GM12878 (cell line): Measurements from ENCODE around the gene WNK2. TPM values are rescaled to one million over a fixed set of nuclear protein-coding genes. Genes with fewer than 3 reads are reported as not detected.
"Not testable (repeated sequence)": the region's sequence is repeated elsewhere in the genome, so short reads cannot be mapped to it uniquely, and the experiment has no call there.

ENCODE experiments used
- ATAC-seq: fragments of 200-7000 bp; cut with Tn5 transposase; 3 replicates; pipeline ENCODE4 v1.9.1; 2020; ENCODE audit warnings: mild to moderate bottlenecking, moderate library complexity
- BruUV-seq: library from RNA; stranded (reverse); fragments of 400-500 nt; replicated peaks from 2 replicates; lab custom pipeline; 2021; lab: Mats Ljungman, UMichigan
- CTCF ChIA-PET: fragments of 300-600 bp; sonication (Branson Sonifier 250); formaldehyde crosslinking; extraction: SDS; loops from one replicate; lab custom pipeline; 2021; ENCODE audit warnings: inconsistent platforms; lab: Yijun Ruan, JAX
- POLR2A ChIA-PET: fragments of 350-600 bp; formaldehyde crosslinking; extraction: SDS; loops from one replicate; lab custom pipeline; 2021; ENCODE audit warnings: inconsistent platforms; lab: Charles Lee
- RAD21 ChIA-PET: fragments of 300-600 bp; sonication (Branson Sonifier 250); formaldehyde crosslinking; loops from one replicate; lab custom pipeline; 2023; ENCODE audit warnings: antibody characterized with exemption; ENCODE audit not compliant: unreplicated experiment; lab: Charles Lee
- SMC1A ChIA-PET: fragments of 300-600 bp; sonication (Branson Sonifier 250); formaldehyde crosslinking; loops from one replicate; lab custom pipeline; 2023; ENCODE audit not compliant: unreplicated experiment, uncharacterized antibody; lab: Charles Lee
- DNase-seq: peaks from one replicate; pipeline ENCODE4 v3.0.0-alpha.2; 2011; ENCODE audit warnings: low read depth, low spot score
- FAIRE-seq: peaks from 3 replicates; lab custom pipeline; 2011; peaks lifted over from hg19 to GRCh38; lab: Jason Lieb, UNC
- H2AFZ ChIP-seq: 2 replicates; pipeline ENCODE4 v1.6.0; 2011; ENCODE audit warnings: low read depth, low read length, control low read depth; ENCODE audit not compliant: control insufficient read depth
- H3K27ac ChIP-seq: 2 replicates; pipeline ENCODE4 v1.5.1; 2011; ENCODE audit warnings: control low read depth; ENCODE audit not compliant: control insufficient read depth, insufficient read depth
- H3K27me3 ChIP-seq, 2 experiments: replicated peaks in 1 of 2; 2 replicates each; pipeline versions ENCODE4 v1.6.0 to v1.6.1; 2011; ENCODE audit warnings: low read length in 1 of 2; ENCODE audit not compliant: control insufficient read depth in 2 of 2, insufficient read depth in 2 of 2
- H3K36me3 ChIP-seq, 2 experiments: 2 replicates each; pipeline ENCODE4 v1.5.1; 2011; ENCODE audit warnings: low read length in 1 of 2; ENCODE audit not compliant: control insufficient read depth in 2 of 2, insufficient read depth in 2 of 2
- H3K4me1 ChIP-seq: 2 replicates; pipeline ENCODE4 v1.6.1; 2011; ENCODE audit warnings: mild to moderate bottlenecking, low read length, moderate library complexity, mixed read lengths; ENCODE audit not compliant: control insufficient read depth, insufficient read depth
- H3K4me2 ChIP-seq: 2 replicates; pipeline ENCODE4 v1.6.0; 2011; ENCODE audit warnings: control low read depth; ENCODE audit not compliant: control insufficient read depth, insufficient read depth
- H3K4me3 ChIP-seq: fragments of 200-600 bp; sonication (generic); 2 replicates; pipeline ENCODE4 v1.5.1; 2016
- H3K79me2 ChIP-seq: 2 replicates; pipeline ENCODE4 v1.6.0; 2011; ENCODE audit warnings: low read length; ENCODE audit not compliant: control insufficient read depth, insufficient read depth
- H3K9ac ChIP-seq: 2 replicates; pipeline ENCODE4 v1.8.0; 2011; ENCODE audit warnings: low read length, control low read depth, mixed read lengths; ENCODE audit not compliant: control insufficient read depth, insufficient read depth
- H3K9me3 ChIP-seq: replicated peaks from 3 replicates; pipeline ENCODE4 v1.5.1; 2011; ENCODE audit warnings: mild to moderate bottlenecking, low read length; ENCODE audit not compliant: control insufficient read depth, insufficient read depth
- H4K20me1 ChIP-seq: 2 replicates; pipeline ENCODE4 v1.6.0; 2011; ENCODE audit not compliant: control insufficient read depth, insufficient read depth
- BACH1 ChIP-seq: fragments of 450-650 bp; IDR thresholded peaks from 2 replicates; pipeline ENCODE4 v1.6.1; 2017; ENCODE audit warnings: mild to moderate bottlenecking, borderline replicate concordance
- IKZF1 ChIP-seq: fragments of 450-650 bp; conservative IDR thresholded peaks from 2 replicates; pipeline ENCODE4 v1.6.1; 2017; ENCODE audit warnings: antibody characterized with exemption, mild to moderate bottlenecking
- IKZF2 ChIP-seq, 2 experiments: fragments of 450-650 bp; IDR thresholded peaks; 2 replicates each; pipeline ENCODE4 v1.6.1; 2017; ENCODE audit warnings: mild to moderate bottlenecking in 2 of 2, moderate library complexity in 2 of 2
- NR2F1 ChIP-seq: fragments of 450-650 bp; conservative IDR thresholded peaks from 2 replicates; pipeline ENCODE4 v1.6.1; 2017; ENCODE audit warnings: mild to moderate bottlenecking
- PAX5 ChIP-seq: IDR thresholded peaks from 2 replicates; pipeline ENCODE4 v1.6.1; 2011; ENCODE audit warnings: low read depth, low read length, borderline replicate concordance
- RFX5 ChIP-seq: IDR thresholded peaks from 2 replicates; pipeline ENCODE4 v1.6.1; 2011; ENCODE audit warnings: low read depth, low read length, improper control_type of control experiment
- WRNIP1 ChIP-seq: IDR thresholded peaks from 2 replicates; pipeline ENCODE4 v1.6.1; 2011; ENCODE audit warnings: low read depth, low read length, improper control_type of control experiment, borderline replicate concordance
- WGBS: methylation state at CpG from one replicate; pipeline ENCODE4 v1.1.6; 2016; ENCODE audit warnings: low lambda C conversion rate; ENCODE audit not compliant: insufficient replicate concordance, insufficient coverage; ENCODE audit errors: missing lambda C conversion rate; 5-methylcytosine and 5-hydroxymethylcytosine counted together
- in situ Hi-C: fragments of 300-500 bp; cut with MboI; formaldehyde crosslinking; loops from 9 replicates; pipeline ENCODE4 v1.14.3; 2018; ENCODE audit warnings: mixed read lengths
- intact Hi-C: fragments of 100-400 bp; cut with micrococcal nuclease; formaldehyde crosslinking; loops from one replicate; pipeline ENCODE4 v1.14.2; 2022; ENCODE audit not compliant: unreplicated experiment
- polyA plus RNA-seq, 11 experiments: library from polyadenylated mRNA; depleted of rRNA in 4 of 11; unstranded in 6 of 11; stranded (reverse) in 5 of 11; fragments of >200 nt; fragmentation: Nextera tagmentation in 4 of 11; fragmentation: Illumina TruSeq in 1 of 11; extraction: Ambion mirVana in 4 of 11; extraction: Trizol in 1 of 11; gene quantifications; 1 replicate in 1 of 11; 2 replicates in 10 of 11; pipeline versions ENCODE4 v1.2.1 to v1.2.3, GENCODE V29; 2011 to 2016; ENCODE audit warnings: inconsistent platforms in 2 of 11, missing spikeins in 2 of 11, low read depth in 1 of 11
- total RNA-seq, 4 experiments: library from RNA; depleted of rRNA in 3 of 4; stranded (reverse); fragments of >200 nt in 3 of 4; fragmentation: Illumina TruSeq in 1 of 4; extraction: Trizol in 1 of 4; gene quantifications; 2 replicates each; pipeline versions ENCODE4 v1.2.1 to v1.2.3, GENCODE V29; 2013 to 2021
- TF ChIP-seq, protein P1 (sequence below): IDR thresholded peaks from 2 replicates; pipeline ENCODE4 v1.6.1; 2012; ENCODE audit warnings: low read length, inconsistent platforms
- TF ChIP-seq, protein P2 (sequence below): fragments of 150-350 bp; IDR thresholded peaks from 2 replicates; pipeline ENCODE4 v1.6.1; 2014; ENCODE audit warnings: mild to moderate bottlenecking, low read depth, low read length

WNK2 gene
- total and polyA plus RNA-seq, 10 of the 15 experiments (the other 5 are each of a cell fraction or from before 2014, with no cell fraction given) = 0.15 TPM; not detected in 9

DNA sequence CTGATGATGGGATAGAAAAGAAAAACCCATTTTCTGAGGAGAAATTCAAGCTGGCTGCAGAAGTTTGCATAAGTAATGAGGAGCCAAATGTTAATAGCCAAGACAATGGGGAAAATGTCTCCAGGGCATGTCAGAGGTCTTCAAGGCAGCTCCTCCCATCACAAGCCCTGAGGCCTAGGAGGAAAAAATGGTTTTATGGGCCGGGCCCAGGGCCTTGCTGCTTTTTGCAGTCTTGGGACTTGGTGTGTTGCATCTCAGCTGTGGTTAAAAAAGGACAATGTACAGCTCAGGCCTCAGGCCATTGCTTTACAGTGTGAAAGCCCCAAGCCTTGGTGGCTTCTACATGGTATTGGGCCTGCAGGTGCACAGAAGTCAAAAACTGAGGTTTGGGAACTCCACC, 154.3 kb downstream of the WNK2 start:
- in situ Hi-C loops, POLR2A ChIA-PET, RAD21 ChIA-PET: not testable (repeated sequence)

DNA sequence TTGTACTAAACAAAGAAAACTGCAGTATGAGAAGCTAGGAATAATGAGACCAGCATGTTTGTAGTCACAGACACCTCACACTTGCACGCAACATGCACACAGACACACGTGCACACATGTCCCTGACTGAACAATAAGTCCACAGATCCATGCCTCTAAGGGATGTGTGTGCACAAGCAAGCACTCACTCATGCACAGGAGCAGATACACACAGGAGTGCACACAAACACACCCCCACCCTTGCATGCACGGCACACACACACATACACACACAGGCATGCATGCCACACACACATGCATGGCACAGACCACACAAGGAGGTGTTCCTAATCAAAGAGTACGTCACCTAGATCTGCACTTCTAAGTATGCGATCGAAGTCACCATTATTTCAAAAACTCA, 156.2 kb downstream of the WNK2 start:
- H3K9me3 ChIP-seq = no peaks in the 10 kb centered on the region; the same call in 1 of the 3 replicates
- ChIA-PET POLR2A (no interaction called here), SMC1A (no interaction called here), RAD21 (no interaction called here), CTCF (no interaction called here)
- H3K4me3 ChIP-seq = no peak overlapping the region
- no peak overlapping the region for H3K4me2 ChIP-seq
- 29% methylated on average over 6 of the region's 6 CpGs for WGBS
- no peak overlapping the region for H3K27ac ChIP-seq
- no peaks in the 10 kb centered on the region for H3K36me3 ChIP-seq
- no peaks in the 10 kb centered on the region for H3K4me1 ChIP-seq
- in situ Hi-C loops (no loop called here), intact Hi-C loops (no loop called here)
- ATAC-seq (no peak), FAIRE-seq (no peak), DNase-seq (no peak)
- TF ChIP-seq IKZF2 (IDR thresholded peaks at IDR 0.05) = no peak
- TF ChIP-seq, protein P1, sequence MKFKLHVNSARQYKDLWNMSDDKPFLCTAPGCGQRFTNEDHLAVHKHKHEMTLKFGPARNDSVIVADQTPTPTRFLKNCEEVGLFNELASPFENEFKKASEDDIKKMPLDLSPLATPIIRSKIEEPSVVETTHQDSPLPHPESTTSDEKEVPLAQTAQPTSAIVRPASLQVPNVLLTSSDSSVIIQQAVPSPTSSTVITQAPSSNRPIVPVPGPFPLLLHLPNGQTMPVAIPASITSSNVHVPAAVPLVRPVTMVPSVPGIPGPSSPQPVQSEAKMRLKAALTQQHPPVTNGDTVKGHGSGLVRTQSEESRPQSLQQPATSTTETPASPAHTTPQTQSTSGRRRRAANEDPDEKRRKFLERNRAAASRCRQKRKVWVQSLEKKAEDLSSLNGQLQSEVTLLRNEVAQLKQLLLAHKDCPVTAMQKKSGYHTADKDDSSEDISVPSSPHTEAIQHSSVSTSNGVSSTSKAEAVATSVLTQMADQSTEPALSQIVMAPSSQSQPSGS = no peak
- TF ChIP-seq IKZF1 = no peak
- no peak for TF ChIP-seq PAX5
- no peak for TF ChIP-seq BACH1
- TF ChIP-seq, protein P2, sequence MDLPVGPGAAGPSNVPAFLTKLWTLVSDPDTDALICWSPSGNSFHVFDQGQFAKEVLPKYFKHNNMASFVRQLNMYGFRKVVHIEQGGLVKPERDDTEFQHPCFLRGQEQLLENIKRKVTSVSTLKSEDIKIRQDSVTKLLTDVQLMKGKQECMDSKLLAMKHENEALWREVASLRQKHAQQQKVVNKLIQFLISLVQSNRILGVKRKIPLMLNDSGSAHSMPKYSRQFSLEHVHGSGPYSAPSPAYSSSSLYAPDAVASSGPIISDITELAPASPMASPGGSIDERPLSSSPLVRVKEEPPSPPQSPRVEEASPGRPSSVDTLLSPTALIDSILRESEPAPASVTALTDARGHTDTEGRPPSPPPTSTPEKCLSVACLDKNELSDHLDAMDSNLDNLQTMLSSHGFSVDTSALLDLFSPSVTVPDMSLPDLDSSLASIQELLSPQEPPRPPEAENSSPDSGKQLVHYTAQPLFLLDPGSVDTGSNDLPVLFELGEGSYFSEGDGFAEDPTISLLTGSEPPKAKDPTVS = no peak
- no peak for TF ChIP-seq RFX5
- TF ChIP-seq NR2F1 = no peak
- TF ChIP-seq WRNIP1 = no peak
- H3K27me3 ChIP-seq = no peaks in the 10 kb centered on the region
- no peaks in the 10 kb centered on the region for H3K79me2 ChIP-seq
- no peak overlapping the region for H3K9ac ChIP-seq
- no peaks in the 10 kb centered on the region for H4K20me1 ChIP-seq
- BruUV-seq = no TSS peak
- no peak overlapping the region for H2AFZ ChIP-seq

More for the DNA sequence above, 154.3 kb downstream of the WNK2 start:
- H3K27me3 ChIP-seq, H2AFZ ChIP-seq, FAIRE-seq, H3K27ac ChIP-seq, H3K4me1 ChIP-seq, H3K4me3 ChIP-seq, H3K9ac ChIP-seq, CTCF ChIA-PET, H3K4me2 ChIP-seq, SMC1A ChIA-PET, H4K20me1 ChIP-seq, BruUV-seq, intact Hi-C loops, H3K36me3 ChIP-seq, H3K9me3 ChIP-seq, DNase-seq, ATAC-seq, H3K79me2 ChIP-seq: not testable (repeated sequence)
- 0% methylated on average over 1 of the region's 1 CpG for WGBS

DNA sequence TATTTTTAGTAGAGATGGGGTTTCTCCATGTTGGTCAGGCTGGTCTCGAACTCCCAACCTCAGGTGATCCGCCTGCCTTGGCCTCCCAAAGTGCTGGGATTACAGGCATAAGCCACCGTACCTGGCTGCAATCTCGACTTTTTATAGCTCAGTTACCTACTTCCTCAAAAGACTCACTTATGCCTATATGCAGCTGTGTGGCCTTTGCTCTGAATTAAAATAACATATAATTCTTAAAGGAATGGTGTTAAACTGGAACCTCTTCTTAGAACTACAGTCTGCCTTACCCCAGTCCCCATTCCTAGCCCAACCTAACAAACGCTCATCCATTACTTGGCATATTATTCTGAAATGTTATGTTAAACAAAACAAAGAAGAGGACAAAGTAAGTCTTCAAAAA, 157.9 kb downstream of the WNK2 start:
- H3K4me1 ChIP-seq, BruUV-seq, ATAC-seq, H2AFZ ChIP-seq, H3K79me2 ChIP-seq, H4K20me1 ChIP-seq, in situ Hi-C loops, H3K4me3 ChIP-seq, RAD21 ChIA-PET, H3K4me2 ChIP-seq, DNase-seq, H3K36me3 ChIP-seq, H3K9ac ChIP-seq, H3K9me3 ChIP-seq, H3K27ac ChIP-seq, FAIRE-seq, H3K27me3 ChIP-seq, intact Hi-C loops, POLR2A ChIA-PET: not testable (repeated sequence)
- SMC1A ChIA-PET = interaction anchor here (1.1 kb wide), 1 partner anchor 16 kb away, joined by 3 read pairs; no protein-coding TSS in a partner anchor
- 2% methylated on average over 5 of the region's 5 CpGs for WGBS
- CTCF ChIA-PET = interaction anchor here (0.7 kb wide), 1 partner anchor 265 kb away, joined by 3 read pairs; no protein-coding TSS in a partner anchor
